NCI-H1930 (cell line): ENCODE results near the gene RYR3.

Source experiments
- DNase-seq, 2 experiments: peaks; one replicate each; lab custom pipeline; 2025; lab: John Stamatoyannopoulos, UW

Gene RYR3

GRCh38 chr15:33320017-33320416, 9.2 kb downstream of the RYR3 start:
- DNase-seq, result no peak

- DNase-seq, result no peak
Measured at GRCh38 chr15:33322091-33322490, 11.3 kb downstream of the RYR3 start.

GRCh38 chr15:33324609-33325008, 13.8 kb downstream of the RYR3 start:
- no peak for DNase-seq

GRCh38 chr15:33326908-33327307, 16.1 kb downstream of the RYR3 start:
- no peak for DNase-seq

- DNase-seq, result no peak
Measured at GRCh38 chr15:33328106-33328505, 17.3 kb downstream of the RYR3 start.

GRCh38 chr15:33329457-33329856, 18.7 kb downstream of the RYR3 start:
- DNase-seq, result no peak

GRCh38 chr15:33330931-33331330, 20.2 kb downstream of the RYR3 start:
- no peak for DNase-seq

- no peak for DNase-seq
Measured at GRCh38 chr15:33341953-33342352, 31.2 kb downstream of the RYR3 start.

GRCh38 chr15:33343275-33343674, 32.5 kb downstream of the RYR3 start:
- DNase-seq, result no peak

- no peak for DNase-seq
Measured at GRCh38 chr15:33344111-33344510, 33.3 kb downstream of the RYR3 start.

GRCh38 chr15:33344530-33344929, 33.8 kb downstream of the RYR3 start:
- DNase-seq, result no peak

- no peak for DNase-seq
Measured at GRCh38 chr15:33354411-33354810, 43.6 kb downstream of the RYR3 start.

GRCh38 chr15:33357845-33358244, 47.1 kb downstream of the RYR3 start:
- no peak for DNase-seq

- no peak for DNase-seq
Measured at GRCh38 chr15:33358306-33358705, 47.5 kb downstream of the RYR3 start.

GRCh38 chr15:33360886-33361285, 50.1 kb downstream of the RYR3 start:
- no peak for DNase-seq

- DNase-seq, result no peak
Measured at GRCh38 chr15:33369941-33370622, 59.3 kb downstream of the RYR3 start.

GRCh38 chr15:33370623-33371020, 59.9 kb downstream of the RYR3 start:
- no peak for DNase-seq

GRCh38 chr15:33371159-33371558, 60.4 kb downstream of the RYR3 start:
- DNase-seq, result no peak

GRCh38 chr15:33374226-33374914, 63.6 kb downstream of the RYR3 start:
- no peak for DNase-seq

GRCh38 chr15:33375236-33375635, 64.5 kb downstream of the RYR3 start:
- no peak for DNase-seq

GRCh38 chr15:33377204-33377603, 66.4 kb downstream of the RYR3 start:
- DNase-seq, result no peak

GRCh38 chr15:33378866-33379480, 68.2 kb downstream of the RYR3 start:
- DNase-seq, result no peak

- DNase-seq, result no peak
Measured at GRCh38 chr15:33380406-33380805, 69.6 kb downstream of the RYR3 start.
